Esophagus squamous epithelium (tissue), 4 donors: ENCODE results near the gene KAZN.

Experiments used
- CTCF ChIP-seq, 6 experiments: fragments of 450-650 bp in 4 of 6; fragments of 200-600 bp in 2 of 6; sonication (generic) in 2 of 6; IDR thresholded peaks; one replicate each; pipeline ENCODE4 v1.5.1; 2016 to 2019; ENCODE audit warnings: antibody characterized with exemption in 6 of 6, mild to moderate bottlenecking in 4 of 6, moderate library complexity in 4 of 6
- POLR2A ChIP-seq, 4 donors: fragments of 450-650 bp; IDR thresholded peaks; one replicate each; pipeline ENCODE4 v1.6.1; 2017; ENCODE audit warnings: antibody characterized with exemption in 4 of 4, mild to moderate bottlenecking in 4 of 4, moderate library complexity in 3 of 4

GRCh38 chr1:15134285-15134684 is 535.8 kb downstream of the KAZN start:
- TF ChIP-seq CTCF (IDR thresholded peaks at IDR 0.05) (no peak), POLR2A (IDR thresholded peaks at IDR 0.05) (no peak)
